NCI-H1417 treated with DMSO at 0.1 percent for 48 hours (cell line): ENCODE measurements around the gene DLX6.

Experiments
- DNase-seq: peaks from one replicate; lab custom pipeline; 2025; lab: John Stamatoyannopoulos, UW

DLX6 gene

DNA sequence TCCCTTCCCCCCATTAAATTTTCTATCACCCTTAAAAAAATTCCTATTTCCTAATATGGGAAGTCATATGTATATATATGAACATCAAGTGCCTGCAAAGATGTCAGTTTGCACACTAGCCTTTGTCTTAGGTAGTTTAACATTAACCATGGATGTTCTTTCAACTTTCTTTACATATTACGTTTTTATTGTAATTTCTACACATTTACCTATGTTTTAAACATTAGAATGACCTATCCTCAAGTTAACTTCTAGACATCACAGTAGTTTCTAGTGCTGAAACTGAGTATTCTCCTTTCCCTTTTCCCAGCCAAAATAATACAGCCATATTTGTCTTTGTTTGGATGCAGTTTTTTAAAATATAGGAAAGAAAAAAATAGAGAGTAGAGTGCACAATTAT, 5.8 kb downstream of the DLX6 start:
- DNase-seq, result no peak

DNA sequence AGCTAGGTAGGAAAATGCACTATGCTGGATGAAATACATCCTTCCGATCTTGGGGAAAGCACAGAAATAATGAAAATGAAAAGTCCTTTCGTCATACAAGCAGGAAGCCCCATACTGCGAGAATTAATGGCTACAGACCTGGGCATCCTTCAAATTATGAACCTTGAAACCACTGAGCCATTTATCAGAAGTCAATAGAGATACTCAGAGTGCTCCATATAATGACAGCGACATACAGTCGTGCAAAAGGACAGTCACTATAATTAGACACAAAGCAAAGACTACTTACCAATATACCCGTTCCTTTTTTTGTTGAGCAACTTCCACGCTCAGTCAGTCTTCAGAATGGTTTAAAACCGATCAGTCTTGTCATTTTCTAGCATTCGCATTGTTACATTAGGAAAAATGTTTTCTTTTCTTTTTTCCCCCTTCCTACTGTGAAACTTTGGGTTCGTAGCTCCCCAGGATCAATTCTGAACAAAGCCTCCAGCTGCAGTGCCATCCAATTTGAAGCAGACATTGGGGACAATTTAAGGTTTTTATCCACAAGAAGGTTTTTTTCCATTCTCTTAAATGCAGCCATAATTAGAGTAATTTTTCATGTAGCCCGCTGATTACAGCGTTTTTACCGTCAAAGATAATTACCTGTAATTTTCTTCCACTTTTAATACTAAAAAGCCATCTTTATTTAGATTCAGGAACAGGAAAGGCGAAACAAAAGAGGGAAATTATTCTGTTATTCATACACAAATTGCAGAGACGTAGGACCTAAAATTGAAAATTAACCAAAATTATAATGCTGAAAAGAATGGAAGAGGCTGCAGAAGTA, 6.4 kb downstream of the DLX6 start:
- DNase-seq, result peak; percentile 99

- DNase-seq, result no peak
Measured at GRCh38 chr7:97012365-97013133, 7.2 kb downstream of the DLX6 start.

DNA sequence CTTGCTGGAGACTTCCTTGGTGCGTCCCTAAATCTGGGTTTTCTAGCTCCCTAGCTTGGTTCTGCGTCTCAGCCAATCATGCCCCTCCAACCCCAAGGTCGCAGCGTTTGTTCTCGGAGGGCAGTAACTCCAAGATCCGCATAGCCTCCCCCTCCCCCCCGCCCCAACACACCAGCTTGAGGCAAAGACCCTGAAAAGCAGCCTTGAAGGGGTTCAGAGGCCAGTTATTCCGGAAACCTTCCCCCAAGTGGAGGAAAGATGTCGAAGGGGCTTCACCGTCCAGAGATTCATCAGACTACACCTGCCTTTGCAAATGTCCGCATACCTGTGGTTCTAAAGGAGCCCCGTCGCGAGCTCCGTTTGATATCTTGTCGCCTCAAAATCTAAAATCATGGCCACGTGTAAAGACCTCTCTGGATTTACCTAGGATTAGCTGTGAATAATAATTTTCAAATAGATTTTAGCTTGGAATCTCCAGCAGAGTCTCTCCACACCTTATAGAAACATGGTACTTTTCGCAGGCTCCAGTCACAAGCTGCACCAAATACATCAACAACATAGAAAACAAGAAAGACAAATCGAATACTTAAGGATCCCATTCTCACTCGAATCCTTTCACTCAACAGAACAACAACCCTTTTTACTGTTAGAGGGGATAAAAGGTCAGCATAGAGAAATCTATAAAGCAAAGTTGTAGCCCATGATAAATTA, 7.9 kb downstream of the DLX6 start:
- DNase-seq, result no peak

- DNase-seq, result no peak
Measured at GRCh38 chr7:97013845-97014134, 8.4 kb downstream of the DLX6 start.

DNA sequence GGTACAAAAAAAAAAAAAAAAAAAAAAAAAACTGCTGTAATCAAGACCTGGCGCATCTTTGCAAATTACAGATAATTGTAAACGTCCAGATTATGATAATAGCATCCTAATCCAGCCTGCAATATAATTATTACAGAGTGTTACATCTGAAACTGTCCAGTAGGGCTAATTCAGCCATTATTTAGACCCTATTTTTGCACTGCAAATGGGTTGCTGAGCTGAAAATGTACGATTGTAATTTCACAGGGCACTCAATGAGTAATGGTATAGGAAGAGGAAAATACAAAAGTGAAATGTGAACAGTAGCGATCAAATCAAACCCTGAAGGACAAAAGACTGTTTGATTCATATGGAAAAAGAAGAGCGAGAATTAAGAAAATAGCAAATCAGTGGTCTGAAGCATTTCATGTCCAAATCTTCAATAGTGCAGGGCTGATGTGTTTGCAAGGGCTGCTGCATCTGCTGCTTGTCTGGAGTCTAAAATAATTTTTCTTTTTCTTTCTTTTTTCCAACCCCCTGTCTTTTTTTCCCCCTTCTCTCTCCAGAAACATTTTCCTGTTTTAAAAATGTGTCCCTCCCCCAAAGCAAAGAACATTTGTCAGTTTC, 8.9 kb downstream of the DLX6 start:
- DNase-seq, result peak; percentile 94

DNA sequence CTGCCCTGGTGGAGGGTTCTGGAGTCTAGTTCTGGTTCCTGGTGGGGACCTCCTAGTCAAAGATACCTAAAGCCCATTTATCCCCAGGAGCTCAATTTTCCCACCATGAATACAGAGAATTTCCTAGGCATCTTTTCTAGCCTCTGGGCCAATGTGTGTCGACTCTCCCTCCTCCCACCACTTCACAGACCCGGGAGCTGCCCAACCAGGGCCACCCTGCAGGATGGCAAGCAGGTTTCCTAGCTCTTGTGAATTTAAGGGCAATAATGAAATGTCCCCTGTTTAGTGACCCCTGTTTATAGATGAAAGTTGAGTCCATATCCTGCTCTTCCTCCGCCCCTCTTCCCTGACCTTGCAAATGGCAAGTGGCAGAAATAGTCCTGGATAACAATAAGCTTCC, 9.9 kb downstream of the DLX6 start:
- DNase-seq, result no peak

GRCh38 chr7:97015756-97016380, 10.5 kb downstream of the DLX6 start:
- DNase-seq, result peak; percentile 60

GRCh38 chr7:97016381-97017191, 11.2 kb downstream of the DLX6 start:
- peak; percentile 79 for DNase-seq

DNA sequence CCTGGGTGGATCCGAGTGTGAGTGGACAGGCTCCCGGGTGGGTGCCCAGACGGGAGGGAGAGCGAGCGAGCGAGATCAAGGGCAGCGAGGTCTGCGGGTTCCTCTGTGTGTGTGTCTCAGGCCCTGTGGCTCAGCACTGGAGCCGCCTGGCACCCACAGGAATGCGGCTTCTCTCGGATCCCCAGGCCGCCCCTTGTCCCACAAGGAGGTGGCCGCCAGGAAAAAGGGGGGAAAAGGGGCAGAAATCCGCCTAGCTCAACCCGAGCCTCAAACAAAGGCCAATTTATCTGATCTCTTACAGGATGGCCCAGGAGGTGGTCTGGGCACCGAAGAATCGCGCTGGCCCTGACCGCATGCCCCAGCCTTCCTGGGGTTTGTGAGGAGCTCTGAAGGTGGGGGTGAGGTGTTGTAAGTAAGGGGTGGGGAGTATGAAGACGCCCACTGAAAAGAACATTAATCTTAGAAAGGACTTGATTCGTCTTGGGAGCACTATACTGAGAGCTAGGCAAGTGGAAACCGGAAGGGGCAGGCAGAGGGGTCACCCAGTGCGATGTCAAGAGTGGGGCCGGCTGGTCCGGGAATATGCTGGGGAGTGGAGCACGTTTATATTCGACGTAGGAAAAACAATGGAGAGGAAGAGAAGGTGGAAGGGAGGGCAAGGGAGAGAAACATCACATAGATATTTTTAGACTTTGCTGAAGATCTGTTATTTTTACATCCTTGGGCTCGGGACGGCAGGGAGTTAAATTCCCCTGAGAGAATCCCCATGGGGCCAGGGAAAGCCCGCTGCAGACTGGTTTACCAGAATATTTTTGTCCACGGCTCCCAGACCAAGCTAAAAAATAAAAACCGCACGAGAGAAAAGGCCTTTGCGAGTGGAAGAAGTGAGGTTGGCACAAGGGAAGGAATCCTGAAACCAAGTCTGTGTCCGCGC, 12.1 kb downstream of the DLX6 start:
- no peak for DNase-seq

DNA sequence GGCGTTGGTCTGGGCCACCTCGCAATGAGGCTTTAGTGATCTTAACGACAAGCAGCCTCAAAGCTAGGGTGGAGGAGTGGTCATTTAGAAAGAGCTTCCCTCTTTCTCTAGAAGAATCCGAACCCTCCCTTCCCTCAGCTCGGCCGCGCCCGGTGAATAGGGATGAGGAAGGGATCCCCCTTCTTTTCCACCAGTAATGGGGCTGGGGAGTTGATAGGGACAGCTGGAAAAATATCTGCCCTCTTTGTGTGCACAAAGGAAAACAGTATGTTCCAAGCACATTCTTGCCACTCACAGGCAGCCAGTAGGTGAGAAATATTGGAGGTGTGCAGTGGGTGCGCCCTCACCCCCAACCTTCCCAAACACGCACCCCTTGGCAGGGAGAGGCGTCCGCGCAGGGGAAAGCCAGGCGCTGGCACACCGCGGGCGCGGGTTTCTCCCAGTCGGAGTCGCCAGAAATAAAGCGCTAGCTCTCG, 12.8 kb downstream of the DLX6 start:
- DNase-seq, result no peak

- no peak for DNase-seq
Measured at GRCh38 chr7:97018791-97019531, 13.6 kb downstream of the DLX6 start.

DNA sequence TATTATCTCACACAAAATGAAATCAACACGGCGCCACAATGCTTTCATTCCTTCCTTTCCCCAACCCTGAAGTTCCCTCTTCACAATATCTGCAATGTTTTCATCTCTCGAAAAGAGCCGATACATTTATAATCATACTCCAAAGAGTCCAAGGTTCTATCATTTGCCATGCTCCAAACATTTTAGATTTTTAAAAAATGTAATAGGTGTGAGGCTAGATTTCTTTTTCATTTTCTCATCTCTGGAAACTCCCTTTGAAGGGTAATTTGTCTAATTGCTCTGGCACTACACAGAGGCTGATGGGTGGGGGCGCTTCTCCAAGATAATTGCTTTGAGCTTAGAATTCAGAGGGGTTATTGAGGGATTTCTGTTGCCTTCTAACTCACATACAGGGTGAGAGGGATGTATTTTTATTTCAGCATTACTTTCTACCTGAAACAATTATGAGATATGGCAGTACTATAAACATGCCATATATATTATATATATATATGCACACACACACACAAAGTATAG, 14.4 kb downstream of the DLX6 start:
- DNase-seq, result peak; percentile 67

- DNase-seq, result no peak
Measured at GRCh38 chr7:97020601-97020995, 15.2 kb downstream of the DLX6 start.

DNA sequence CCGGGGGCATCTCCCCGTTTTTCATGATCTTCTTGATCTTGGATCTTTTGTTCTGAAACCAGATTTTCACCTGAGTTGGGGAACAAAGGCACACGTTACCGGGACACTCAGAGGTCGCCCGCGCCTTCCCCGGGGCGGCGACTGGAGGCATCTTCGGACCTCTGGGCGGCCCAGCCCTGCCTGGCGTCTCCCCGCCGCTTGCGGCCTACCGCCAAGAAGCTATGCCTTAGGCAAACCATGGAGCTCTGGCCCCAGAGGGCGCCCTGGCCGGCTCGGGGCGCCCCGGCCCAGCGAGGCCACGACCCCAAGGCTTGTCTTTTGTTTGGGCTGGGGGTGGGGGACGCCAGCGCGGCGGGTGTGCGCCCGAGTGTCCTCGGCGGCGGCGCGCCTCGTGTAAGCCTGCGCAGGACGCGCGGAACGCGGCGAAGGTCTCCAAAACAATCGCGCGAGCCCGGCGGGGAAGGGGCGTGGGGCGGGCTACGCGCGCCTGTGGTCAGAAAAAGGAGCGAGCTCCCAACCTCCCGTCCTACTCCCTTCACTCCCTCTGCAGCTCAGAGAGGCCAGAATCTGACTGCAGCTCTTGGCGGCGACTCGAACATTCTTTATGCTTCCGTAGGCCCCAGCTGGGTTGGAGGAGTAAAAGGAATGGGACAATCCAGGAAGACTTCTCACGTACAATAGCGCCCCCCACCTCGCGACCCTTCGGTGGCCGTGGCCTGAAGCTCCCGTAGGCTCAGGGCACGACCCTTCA, 15.8 kb downstream of the DLX6 start:
- DNase-seq, result no peak

DNA sequence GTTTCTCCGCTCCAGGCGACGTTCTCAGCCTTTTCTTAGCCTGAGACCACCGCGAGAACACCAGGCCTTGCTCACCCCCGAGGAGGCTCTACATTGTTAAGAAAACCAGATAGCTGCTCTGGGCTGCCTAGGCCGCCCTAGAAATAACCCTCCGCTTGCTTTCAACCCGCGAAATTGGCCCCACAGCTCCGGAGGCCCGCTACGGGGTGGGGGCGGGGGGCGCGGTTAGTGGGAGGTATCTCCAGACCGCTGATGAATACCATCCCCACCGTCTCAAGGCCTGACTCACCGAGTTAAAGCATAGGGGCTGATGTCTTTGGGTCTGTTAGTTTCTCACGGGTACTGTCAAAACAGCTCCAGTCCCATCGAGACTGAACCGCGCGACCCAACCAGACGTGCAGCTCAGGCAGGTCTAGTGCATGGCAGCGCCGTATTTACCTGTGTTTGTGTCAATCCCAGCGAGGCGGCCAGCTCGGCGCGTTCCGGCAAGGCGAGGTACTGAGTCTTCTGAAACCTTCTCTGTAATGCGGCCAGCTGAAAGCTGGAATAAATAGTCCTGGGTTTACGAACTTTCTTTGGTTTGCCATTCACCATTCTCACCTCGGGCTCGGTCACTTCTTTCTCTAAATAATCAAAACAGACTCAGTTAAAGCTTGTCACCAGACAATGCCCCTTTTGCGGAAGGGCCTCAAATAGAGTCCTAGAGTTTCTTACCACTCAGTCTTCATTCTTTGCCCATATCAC, 16.6 kb downstream of the DLX6 start:
- no peak for DNase-seq

GRCh38 chr7:97022491-97023306, 17.3 kb downstream of the DLX6 start:
- DNase-seq, result no peak
